COR-L47 (cell line): ENCODE results near the gene PYDC2.
A peak's percentile ranks its signal among the peaks of the same experiment; 100 is the strongest.
"Not testable (repeated sequence)": the region's sequence is repeated elsewhere in the genome, so short reads cannot be mapped to it uniquely, and the experiment has no call there.

Source experiments
- DNase-seq: peaks from one replicate; lab custom pipeline; 2025; lab: John Stamatoyannopoulos, UW

The PYDC2 gene

DNA sequence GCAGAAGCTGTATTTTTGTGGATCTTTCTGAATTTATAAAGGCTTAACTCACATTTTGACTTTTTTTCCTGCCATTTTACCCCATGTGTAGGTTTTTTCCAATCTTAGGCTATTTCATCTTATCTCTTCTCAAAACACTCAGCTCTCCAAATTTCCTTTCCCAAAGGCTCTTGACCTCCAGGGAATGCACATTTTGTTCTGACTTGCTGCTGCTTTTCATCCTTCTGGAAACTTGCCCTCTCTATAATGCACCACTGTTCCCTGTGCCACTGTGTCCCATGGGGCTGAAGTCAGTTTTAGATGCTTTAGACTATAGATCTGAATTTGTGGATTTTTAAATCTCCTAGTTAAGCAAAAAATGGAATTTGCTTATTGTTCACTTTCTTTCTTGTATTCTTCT is 9.1 kb downstream of the PYDC2 start:
- no peak for DNase-seq

DNA sequence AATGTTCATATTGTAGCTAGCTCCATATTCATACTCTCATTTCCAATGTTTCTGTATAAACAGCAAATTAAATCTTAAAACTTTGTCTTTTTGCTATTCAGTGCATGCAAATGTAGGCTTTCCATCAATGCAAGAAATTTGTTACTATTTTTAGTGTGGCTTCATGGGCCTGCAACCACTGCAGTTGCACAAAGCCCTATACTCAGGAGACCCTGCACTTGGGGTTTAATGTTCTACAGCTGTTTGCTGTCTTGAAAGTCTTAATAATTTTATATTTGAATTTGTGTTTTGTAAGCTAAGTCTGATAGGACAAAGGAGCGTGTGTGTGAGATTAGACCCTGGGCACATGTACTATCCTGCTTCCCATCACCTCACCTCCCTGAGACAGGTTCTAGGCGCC is 9.6 kb downstream of the PYDC2 start:
- DNase-seq = no peak

DNA sequence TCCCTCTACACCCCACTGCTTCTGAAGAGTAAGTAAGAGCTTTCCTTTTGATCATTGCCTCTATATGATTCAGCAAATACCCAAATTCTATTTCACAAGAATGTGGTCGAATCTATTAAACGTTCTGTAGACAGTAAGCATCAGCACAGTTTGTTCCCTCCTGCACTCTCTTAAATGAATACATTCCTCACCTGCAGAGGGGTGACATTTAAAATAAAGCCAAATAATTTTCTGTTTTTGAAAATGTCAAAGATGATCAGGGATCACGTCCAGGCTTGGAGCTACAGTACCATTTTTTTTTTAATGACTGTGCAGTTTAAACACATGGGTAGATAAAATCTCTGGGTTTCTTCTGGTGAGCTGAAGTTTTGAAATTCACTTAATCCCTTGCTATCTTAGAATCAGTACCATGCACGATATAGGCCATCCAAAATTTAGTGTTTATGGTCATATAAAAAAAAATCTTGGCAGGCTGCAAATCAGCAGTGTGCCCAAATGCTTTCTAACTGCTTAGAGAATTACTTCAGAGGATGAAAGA is 12.8 kb downstream of the PYDC2 start:
- DNase-seq = no peak

DNA sequence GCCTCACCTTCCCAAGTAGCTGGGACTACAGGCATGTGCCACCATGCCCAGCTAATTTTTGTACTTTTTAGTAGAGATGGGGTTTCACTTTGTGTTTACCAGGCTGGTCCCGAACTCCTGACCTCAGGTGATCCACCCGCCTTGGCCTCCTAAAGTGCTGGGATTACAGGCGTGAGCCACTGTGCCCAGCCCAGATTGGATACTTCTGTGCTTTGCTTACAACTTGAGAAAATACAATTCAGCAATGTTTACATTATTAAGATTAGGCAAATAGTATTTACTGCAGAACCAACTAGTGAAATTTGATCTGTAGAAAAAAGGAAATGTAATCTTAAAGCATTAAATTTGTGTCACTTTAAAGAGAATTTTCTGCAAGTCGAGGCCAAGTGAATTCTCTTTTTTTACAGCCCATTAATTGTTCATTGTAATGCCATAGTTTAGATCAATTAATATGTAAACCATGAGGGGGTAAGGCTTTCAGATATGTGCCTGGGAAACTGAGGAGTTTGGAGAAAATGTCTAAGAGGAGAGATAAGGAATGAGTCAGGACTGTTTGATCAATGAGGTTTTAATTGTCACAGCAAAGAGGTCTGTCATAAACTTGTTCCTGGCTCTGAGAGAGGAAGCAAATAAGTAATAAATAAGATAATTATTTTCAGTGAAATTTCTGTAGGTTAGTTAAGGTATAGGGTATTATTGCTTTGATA is 15.3 kb downstream of the PYDC2 start:
- DNase-seq = no peak

DNA sequence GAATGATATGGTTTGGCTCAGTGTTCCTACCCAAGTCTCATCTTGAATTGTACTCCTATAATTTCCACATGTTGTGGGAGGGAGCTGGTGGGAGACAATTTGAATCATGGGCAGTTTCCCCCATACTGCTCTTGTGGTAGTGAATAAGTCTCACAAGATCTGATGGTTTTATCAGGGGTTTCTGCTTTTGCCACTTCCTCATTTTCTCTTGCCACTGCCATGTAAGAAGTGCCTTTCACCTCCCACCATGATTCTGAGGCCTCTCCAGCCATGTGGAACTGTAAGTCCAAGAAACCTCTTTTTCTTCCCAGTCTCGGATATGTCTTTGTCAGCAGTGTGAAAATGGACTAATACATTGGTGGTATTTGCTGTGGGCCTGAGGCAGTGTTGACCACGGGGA is 23.0 kb downstream of the PYDC2 start:
- DNase-seq = not testable (repeated sequence)

- no peak for DNase-seq
These were observed 23.5 kb downstream of the PYDC2 start for GRCh38 chr3:191484461-191484860.

DNA sequence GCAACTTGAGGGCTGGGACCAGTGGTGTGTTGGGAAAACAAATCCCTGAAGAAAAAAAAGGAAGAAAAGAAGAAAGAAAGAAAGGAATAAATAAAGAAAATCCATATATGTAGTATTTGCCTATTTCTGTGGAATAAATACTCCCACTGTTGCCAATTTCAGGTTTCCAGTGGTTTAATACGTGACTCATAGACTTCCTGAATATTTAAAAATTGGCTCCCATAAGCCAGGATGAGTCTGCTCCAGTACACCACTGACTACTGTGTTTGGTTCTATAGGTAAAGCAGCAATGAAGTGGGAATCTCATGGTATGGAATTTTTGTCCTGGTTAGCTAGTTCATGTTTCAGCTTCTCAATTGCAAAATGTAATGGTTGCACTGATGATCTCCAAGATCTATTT is 31.6 kb downstream of the PYDC2 start:
- DNase-seq = no peak

GRCh38 chr3:191493336-191493735 is 32.4 kb downstream of the PYDC2 start:
- no peak for DNase-seq

DNA sequence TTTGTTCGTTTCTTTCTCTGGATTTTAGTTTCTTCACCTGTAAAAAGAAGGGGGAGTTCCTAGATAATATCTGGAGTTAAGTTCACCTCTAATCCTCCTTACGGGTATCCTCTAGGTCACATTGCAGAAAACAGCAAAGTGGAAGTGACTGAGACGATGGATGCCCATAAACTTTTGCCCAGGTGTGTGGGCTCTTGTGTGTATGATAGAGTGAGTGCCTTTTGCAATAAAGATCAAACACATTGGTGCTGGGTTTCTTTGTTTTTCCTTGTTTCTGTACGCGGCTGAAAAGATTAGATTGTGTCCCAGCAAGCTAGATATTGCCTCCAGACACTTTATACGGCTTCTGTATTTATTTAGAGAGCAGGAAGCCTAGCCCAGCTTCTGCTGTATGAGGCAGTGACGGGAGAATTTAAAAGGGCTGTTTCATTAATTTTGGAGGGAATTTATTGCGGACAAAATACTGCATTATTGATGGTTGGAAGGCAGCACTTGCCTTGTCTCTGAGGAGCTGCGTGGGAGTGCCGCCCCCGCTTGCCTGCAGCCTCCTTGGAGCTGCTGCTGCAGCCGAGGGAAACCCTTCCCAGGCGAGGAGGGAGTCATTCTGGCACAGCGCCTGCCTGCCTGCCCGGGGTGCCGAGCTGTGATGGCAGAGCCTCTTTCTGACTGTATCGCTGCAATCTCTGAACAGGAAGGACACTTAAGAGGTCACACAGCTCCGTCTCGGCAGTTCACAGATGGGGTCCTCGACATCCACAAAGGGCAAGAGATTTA is 38.5 kb downstream of the PYDC2 start:
- peak; percentile 81 for DNase-seq

DNA sequence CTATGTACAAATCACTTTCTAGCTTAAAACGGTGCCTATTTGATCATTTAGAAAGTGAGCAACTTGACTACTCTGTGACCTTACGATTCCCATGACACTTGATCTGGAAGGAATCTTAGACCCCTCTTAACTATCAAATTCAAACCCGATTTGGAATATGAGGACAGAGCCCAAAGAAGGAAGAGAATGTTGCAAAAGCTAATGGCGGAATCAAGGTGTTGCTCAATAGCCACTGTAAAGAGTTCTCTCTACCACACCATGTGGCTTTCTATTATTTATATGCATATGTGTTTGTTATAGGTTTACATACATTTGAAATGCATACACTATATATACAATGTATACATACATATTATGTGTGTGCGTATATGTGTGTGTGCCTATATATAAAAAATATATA is 39.9 kb downstream of the PYDC2 start:
- DNase-seq = no peak

DNA sequence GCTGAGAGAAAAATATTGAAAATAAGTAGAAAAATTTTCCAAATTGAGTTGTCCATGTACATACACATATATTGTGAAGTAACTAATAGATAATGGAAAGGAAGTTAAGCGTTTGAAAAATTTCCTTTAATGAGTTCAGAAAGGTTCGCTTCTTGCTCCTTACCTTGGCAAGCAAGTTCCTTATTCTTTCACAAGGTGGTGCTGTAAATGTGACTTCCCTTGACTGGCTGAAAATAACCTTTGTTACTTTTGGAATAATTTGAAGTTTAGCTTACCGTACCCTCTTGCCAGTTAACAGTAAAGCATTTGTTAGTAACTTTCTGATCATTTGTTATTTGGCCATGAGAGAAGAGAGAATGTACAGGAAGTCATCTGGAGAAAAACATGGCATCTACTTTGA is 41.6 kb downstream of the PYDC2 start:
- DNase-seq = peak; percentile 16

- DNase-seq = no peak
These were observed 48.1 kb downstream of the PYDC2 start for GRCh38 chr3:191509078-191509477.
